ENCODE results near the gene KIF9.
A peak's percentile ranks its signal among the peaks of the same experiment; 100 is the strongest.
"Not testable (repeated sequence)": the region's sequence is repeated elsewhere in the genome, so short reads cannot be mapped to it uniquely, and the experiment has no call there.

Gene KIF9

DNA sequence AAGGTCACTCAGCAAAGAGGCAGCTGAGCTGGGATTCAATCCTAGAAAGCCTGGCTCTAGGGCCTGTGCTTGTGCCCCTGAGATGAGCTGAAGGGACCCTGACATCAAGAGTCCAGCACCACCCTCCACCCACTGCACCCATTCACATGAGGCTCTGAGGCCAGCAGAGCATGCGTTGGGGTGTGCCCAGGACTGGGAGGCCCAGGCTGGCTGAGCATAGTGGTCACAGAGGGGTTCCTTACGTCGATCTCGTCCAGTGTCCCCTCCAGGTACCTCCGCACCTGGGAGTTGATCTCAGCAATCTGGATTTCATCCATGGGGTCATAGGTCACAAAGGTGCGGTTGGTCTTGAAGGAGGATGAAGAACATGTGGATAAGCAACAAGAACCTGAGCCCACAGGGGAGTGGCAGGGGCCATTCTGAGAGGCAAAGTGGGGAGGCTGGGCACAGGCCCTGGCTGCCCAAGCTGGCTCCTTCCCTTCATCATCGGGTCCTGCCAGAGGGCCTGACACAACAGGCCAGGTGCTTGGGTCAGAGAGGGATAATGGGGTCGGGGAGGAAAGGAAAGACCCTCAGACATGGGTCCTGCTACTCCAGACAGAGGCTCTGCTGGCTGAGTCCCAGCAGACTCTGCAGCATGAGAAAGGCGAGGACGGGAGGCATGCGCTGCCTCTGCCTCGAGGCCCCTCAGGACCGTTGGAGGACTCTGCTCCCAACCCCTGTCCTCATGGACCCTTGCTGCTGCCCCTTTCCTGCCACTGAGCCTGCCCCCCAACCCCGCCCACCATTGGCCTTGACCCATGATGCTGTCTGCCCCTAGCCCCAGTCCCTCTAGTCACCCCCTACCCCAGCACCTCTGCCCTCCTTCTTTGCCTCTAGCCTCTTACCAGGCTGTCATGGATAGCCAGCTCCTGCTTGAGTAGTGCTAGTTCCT lies 35.2 kb downstream of the KIF9 start:
- DNase-seq, result no peak

DNA sequence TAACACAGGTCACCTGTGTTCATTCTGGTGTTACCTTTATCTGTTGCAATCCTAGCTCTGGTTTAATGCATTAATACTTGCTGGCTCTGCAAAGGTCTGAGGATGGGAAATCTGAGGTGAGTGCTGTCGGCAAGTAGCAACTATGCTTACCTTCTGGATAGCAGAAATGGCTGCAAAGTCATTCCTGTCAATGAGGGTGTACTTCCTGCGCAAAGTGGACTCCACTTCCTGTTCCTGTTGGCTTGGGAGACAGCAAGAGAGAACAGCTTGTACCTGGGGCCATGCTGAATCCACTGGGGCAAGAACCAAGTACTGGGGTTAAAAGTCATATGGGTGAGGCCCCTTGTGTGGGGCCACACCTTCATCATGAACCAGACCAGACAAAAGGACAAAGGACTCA lies 37.3 kb downstream of the KIF9 start:
- DNase-seq, result no peak

DNA sequence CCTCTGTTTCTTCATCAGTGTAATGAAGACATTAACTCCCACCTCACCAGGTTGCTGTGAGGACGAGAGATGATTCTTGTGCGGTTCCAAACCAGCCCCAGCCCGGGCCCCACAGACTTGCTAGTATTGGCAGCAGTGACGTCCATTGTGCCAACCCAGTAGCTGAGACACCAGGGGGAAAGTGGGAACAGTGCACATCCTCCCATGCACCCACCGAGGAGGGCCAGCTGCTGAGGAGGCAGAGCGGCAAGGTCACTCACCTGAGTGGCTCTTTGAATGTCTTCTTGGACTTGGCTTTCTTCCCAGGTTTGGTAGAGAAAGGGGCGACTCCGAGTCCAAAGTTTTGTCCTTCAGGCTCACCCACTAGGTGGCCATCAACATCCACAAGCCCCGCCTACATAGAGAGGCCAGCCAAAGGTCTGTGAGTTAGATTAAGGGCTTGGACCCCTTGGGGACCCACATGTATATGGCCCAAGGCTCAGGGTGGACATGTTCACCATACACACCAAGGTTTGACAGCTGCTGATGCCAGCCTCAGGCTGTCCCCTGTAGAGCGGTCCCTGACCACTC lies 38.0 kb downstream of the KIF9 start:
- DNase-seq, result no peak

DNA sequence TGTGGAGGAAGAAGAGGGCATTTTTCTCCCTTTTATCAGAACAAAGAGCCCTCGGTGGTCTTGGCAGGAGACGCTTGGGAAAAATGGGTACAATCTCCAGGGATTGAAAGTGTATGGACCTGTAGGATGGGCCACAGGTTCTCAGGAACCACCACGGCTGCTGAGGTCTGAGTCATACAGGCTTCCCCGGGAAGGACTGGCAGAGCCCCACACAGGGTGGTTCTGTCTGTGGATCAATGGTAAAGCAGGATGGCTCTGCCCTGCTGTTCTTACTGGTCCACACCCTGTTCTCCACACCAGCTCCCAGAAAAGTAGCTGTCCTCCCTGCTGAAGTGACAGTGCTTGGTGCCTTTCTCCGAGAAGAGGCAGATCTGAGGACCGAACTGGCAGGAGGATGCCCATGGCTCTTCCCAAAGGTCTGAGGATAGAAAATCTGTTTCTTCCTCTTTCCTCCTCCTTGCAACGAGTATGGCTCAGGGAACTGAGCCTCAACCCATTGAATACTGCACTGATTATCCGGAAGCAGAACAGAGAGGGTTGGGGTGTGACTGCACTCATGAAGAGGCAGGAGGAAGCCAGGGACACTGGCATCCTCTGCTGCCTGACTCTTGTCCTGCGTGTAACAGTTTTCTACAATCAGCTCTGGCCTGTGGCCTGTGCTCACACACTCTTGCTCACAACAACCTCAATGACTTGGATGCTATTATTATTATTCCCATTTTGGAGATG lies 39.0 kb downstream of the KIF9 start:
- no peak for DNase-seq

DNA sequence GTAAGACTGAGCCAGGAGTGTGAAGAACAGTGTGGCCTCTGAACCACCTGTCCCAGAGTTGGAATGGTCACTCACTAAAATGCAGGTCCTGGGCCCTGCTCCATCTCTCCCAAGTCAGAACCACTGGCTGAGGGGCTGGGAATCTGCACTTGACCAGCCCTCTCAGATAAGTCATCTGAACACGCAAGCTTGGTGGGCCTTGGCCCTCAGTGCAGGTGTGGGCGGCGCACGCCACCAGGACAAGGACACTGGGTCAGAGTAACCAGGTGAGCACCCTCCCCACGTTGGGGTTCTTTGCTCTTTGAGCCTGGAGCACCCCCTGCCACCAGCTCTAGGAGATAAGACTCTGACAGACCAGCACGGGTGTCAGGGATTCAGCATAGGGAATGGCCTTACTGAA lies 42.7 kb downstream of the KIF9 start:
- DNase-seq, result no peak

DNA sequence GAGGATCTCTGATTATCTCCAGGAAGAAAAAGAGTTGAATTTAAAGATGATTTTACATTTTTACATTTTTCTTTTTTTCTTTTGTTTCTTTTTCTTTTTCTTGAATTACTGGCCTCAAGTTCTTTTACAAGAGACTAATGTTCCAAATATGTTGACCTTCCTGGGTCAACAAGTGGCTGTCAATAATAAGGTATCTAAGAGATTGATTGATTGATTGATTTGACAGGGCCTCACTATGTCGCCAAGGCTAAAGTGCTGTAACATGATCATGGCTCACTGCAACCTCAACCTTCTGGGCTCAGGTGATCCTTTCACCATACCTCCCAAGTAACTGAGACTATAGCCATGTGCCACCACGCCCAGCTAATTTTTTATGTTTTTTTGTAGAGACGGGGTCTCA lies 44.6 kb downstream of the KIF9 start:
- no peak for DNase-seq

DNA sequence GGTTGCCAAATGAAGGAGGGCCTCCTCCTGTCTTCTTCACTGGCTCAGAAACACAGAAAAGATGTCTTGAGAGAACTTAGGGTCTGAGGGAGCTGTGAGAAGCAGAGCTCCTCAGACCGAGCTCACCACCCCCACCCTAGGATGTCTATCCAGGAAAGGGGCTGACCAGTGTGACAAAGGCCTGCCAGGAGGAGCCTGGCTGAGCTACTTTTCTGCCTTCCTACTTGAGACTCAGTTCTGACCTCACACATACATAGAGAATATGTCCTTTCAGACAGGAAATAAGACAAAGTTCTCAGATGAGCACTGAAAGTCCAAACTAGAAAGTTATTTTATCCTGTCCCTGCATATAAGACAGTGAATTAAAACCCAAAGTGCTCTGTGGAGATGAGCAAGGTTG lies 54.5 kb downstream of the KIF9 start:
- no peak for DNase-seq

DNA sequence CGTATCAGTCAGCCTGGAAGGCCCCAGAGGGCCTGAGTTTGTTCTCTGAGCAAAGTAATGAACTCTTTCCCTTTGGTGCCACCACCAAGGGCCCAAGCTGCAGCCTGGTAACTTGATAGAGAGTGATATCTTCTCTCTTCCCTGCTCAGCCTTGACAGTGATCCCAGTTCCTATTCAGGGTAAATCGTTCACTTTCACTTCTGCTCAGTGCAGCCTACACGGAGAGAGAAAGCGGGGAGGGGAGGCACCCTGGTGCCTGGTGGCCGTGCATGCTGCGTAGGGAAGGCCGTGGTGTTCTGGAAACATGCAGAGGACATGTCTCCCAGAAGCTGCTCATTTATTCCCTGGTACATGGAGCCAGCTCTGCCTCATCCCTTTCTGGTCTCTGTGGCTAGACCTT lies 54.9 kb downstream of the KIF9 start:
- DNase-seq, result no peak

DNA sequence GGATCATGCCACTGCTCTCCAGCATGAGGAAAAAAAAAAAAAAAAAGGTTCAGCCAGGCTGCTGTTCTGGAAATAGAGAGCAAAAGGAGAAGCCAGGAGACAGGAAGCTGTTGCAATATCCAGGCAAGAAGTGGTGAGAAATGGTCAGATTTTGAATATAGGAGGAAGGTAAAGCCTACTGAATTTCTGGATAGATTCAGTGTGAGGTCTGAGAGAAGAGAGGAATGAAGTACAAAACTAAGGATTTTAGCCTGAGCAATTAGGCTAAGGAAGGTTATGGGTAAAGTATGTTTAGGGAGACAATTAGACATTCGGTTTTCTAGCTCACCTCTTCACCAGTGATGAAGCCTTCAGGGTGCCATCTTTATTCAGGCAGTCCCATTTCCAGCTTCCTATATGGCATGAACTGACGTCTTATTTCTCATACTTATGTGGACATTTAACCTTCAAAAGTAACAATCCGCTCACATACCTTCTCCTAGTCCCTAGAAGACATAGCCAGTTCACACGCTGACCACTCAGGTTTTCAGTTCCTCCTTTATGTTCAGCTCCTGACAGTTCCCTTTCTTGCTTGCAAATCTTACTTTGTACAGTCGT lies 57.2 kb downstream of the KIF9 start:
- DNase-seq, result peak; percentile 83

DNA sequence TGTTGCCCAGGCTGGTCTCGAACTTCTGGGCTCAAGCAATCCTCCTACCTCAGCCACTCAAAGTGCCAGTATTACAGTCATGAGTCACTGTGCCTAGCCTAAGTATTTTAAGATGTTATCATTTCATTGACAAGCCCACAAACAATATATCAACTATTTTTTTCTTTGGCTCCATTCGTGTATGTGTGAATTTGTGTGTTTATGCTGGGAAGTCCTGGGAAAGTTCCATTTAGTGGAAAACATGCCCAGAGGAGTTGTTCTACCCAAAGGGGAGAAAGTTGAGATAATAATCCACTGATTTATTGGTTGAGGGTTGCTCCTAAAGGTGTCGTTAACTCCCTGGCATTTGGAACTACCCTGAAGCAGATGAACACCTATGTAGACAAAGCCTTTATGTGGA lies 58.8 kb downstream of the KIF9 start:
- no peak for DNase-seq

DNA sequence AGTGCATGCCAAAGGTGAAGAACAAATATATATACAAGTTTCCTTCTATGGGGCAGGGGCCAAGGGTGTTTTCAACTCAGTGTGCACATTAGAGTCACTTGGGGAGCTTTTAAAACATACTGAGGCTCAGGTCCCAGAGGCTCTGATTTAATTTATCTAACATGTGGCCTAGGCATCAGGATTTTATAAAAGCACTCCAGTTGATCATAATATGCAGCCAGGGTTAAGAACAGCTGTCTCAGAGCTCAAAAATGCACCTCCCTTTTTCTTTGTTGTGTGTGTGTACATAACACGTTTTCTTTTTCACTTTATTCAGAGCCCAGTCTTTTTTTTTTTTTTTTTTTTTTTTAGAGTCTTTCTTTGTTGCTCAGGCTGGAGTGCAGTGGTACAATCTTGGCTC lies 60.8 kb downstream of the KIF9 start:
- DNase-seq, result no peak

DNA sequence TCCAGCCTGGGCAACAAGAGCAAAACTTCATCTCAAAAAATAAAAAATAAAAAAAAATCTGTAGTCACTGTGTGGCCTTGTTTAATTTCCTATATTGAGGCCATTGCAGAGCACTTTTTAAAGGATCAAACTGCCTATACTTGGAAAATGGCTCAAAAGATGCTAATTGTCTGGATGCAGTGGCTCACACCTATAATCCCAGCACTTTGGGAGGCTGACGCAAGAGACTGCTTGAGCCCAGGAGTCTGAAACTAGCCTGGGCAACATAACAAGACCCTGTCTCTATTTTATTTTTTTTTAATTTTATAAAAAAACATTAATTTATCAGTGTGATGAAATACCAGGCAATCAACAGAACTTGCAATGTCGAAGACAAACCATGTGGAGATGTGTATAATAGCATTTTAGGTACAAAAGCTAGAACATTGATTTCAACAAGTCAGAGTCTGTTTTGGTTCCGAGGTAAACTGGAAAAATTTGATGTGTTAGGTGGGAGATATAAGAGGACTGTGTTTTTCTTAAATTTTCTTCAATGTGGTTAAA lies 71.7 kb downstream of the KIF9 start:
- no peak for DNase-seq

DNA sequence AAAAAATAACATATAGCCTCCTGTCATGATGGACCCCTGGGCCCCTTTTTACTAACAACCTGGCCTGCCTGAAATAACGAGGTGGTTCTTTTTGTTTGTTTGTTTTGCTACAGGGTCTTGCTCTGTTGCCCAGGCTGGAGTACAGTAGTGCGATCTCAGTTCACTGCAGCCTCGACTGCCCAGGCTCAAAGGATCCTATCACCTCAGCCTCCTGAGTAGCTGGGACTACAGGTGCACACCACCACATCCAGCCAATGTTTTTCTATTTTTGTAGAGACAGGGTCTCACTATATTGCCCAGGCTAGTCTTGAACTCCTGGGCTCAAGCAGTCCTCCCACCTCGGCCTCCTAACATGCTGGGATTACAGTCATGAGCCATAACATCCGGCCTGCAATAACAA lies 76.6 kb downstream of the KIF9 start:
- DNase-seq, result not testable (repeated sequence)

DNA sequence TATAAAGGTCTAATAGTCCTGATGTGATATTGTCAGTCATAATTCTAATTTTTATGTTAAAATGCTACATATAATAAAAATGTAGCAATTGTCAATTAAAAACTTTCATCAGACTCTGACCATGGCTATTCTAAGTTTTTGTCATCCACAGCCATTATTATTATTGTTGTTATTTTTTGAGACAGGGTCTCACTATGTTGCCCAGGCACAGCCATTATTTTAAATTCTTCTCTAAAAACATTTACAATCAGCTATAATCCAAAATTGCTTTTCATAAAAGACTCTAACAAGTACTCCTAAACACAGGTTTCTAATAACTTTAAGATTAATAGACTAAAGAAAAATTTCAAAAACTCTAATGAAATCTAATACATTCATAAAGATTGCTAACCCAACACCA lies 77.7 kb downstream of the KIF9 start:
- no peak for DNase-seq

DNA sequence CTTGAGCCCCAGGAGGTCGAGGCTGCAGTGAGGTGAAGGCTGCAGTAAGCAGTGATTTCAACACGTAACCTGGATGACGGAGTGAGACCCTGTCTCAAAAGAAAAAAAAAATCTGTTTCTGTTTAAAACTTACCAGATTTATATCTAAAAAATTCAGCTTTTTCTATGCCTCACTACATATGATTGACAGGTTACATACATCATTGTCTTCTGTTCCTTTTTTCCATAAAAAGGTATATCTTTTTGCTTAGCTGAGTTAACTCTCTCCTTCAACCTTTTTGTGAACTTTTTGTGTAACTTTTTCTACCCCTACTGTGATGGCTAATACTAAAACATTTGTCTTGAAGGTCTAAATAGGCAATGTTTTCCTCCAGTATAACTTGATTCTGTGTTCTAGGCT lies 80.1 kb downstream of the KIF9 start:
- DNase-seq, result no peak

DNA sequence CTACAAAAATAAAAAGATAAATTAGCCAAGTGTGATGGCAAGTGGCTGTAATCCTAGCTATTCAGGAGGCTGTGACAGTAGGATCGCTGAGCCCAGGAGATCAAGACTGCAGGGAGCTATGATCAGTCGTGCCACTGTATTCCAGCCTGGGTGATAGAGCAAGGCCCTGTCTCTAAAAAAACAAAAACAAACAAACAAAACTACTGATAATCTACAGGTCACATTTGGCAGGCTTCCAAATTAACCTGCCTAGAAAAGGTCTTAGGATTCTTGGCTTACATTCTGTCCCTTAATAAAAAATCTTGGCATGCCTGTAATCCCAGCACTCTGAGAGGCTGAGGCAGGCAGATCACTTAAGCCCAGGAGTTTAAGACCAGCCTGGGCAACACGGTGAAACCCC lies 85.3 kb downstream of the KIF9 start:
- no peak for DNase-seq

DNA sequence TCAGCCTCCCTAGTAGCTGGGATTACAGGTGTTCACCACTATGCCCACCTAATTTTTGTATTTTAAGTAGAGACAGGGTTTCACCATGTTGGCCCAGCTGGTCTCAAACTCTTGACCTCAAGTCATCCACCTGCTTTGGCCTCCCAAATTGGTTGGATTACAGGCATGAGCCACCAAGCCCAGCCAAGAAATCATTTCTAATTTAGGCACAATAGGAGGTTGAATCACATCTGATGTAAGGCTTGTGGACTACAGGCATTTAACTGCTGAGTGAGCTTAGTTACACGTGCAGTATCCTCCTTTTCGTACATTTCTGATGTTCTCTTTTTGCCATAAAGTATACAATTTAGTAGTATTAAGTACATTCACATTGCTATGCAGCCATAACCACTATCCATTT lies 87.6 kb downstream of the KIF9 start:
- DNase-seq, result no peak

DNA sequence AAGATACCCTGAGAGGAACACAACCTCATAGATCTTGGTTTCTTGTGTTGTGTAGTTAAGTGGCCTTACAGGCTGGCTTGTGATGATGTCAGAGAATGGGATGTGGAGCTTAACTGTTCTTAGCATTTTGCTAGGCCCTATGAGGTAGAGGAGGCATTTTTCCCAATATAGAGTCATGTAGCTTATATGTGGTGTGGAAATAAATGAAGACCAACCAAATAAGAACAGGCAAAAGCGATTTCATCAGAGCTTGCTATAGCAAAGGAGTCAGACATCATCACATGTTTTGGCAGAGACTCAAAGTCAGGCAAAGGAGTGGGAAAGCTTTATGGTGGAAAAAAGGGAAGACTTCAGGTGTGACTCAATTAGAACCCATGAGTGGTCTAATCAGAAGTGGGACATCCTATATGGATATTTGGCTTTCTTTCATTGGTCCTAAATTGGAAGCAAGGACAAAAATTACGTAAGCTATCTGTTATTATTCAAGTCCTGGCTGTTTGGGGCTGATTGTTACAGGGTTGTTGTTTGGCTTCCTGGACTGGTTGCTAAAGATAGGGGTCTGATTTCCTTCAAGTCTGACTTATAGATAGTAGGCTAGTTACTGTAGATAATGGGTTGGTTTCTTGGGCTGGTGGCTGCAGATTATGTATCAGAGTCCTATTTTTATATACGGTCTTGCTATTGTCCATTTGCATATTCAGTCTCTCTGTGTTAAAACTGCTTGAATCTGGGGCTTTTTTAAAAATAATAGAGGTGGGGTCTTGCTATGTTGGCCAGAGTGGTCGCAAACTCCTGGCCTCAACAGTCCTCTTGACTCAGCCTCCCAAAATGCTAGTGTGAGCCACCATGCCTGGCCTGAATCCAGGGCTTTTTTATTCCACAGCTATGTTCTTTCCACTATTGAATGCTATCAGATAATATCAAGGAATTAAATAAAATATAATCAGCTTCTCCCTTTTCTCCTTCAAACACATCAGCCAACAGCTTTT lies 88.4 kb downstream of the KIF9 start:
- DNase-seq, result peak; percentile 28

DNA sequence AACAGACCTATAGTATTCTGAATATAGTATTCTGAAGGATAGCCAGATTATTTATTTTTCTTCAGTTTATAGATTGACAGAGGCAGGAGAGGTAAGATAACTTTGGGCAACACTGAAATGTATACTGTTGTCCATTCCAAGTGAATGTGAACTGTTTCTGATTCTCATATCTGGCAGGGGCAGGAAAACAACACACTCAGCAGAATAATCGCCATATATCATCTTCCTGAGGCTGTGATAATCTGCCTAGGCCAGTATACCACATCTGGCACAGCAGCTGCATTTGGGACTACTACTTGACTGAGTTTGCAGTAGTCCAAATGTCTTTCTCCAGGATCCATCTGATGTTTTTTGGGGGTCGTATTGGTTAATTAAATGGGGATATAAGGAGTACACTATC lies 96.3 kb downstream of the KIF9 start:
- no peak for DNase-seq

DNA sequence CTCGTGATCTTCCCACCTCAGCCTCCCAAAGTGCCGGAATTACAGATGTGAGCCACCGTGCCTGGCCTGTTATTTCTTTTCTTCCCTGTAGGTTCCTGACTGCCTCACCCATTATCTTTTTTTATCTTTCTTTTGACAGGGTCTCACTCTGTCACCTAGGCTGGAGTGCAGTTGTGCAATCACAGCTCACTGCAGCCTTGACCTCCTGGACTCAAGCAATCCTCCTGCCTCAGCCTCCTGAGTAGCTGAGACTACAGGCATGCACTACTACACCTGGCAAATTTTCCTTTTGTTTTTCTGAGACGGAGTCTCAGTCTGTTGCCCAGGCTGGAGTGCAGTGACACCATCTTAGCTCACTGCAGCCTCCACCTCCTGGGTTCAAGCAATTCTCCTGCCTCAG lies 100.9 kb downstream of the KIF9 start:
- not testable (repeated sequence) for DNase-seq

DNA sequence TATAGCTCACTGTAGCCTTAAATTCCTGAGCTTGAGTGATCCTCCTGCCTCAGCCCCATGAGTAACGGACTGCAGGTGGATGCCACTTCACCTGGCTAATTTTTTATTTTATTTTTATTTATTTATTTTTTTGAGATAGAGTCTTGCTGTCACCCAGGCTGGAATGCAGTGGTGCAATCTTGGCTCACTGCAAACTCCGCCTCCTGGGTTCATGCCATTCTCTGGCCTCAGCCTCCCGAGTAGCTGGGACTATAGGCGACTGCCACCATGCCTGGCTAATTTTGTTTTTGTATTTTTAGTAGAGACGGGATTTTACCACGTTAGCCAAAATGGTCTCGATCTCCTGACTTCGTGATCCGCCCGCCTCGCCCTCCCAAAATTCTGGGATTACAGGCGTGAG lies 102.6 kb downstream of the KIF9 start:
- DNase-seq, result not testable (repeated sequence)

All from fibroblast of upper back skin (primary cell).